A549 (cell line): ENCODE data around the gene TNS3. TPM values are rescaled to one million over a fixed set of nuclear protein-coding genes. Genes with fewer than 3 reads are reported as not detected.

ENCODE experiments used
- ATAC-seq, 2 experiments: fragments of 200-7000 bp in 1 of 2; fragments of >200 bp in 1 of 2; cut with Nextera tagmentation in 1 of 2; cut with Tn5 transposase in 1 of 2; 3 replicates each; pipeline versions ENCODE4 v1.8.0 to v1.9.1; 2018 to 2020; ENCODE audit warnings: mild to moderate bottlenecking in 1 of 2, moderate library complexity in 1 of 2
- CTCF ChIA-PET: fragments of 300-600 bp; sonication (Branson Sonifier 250); formaldehyde crosslinking; extraction: SDS; loops from one replicate; lab custom pipeline; 2021; ENCODE audit warnings: antibody characterized with exemption, inconsistent platforms; lab: Yijun Ruan, JAX
- POLR2A ChIA-PET: fragments of 350-600 bp; formaldehyde crosslinking; extraction: SDS; loops from one replicate; lab custom pipeline; 2021; ENCODE audit warnings: antibody characterized with exemption, inconsistent platforms; lab: Yijun Ruan, JAX
- DNase-seq, 2 experiments: peaks; one replicate each; pipeline versions ENCODE4 v3.0.0 to v3.0.0-alpha.2; 2011 to 2016; ENCODE audit warnings: low read depth in 1 of 2, low spot score in 1 of 2
- FAIRE-seq: peaks from 2 replicates; lab custom pipeline; 2011; peaks lifted over from hg19 to GRCh38; lab: Jason Lieb, UNC
- H3K27ac ChIP-seq, 2 experiments: fragments of >200 bp; sonication (Bioruptor Twin); formaldehyde crosslinking; 3 replicates each; pipeline ENCODE4 v1.5.1; 2016 to 2017
- H3K4me1 ChIP-seq: fragments of >200 bp; sonication (Bioruptor Twin); formaldehyde crosslinking; 3 replicates; pipeline ENCODE4 v1.6.1; 2016
- H3K4me2 ChIP-seq: fragments of >200 bp; sonication (Bioruptor Twin); formaldehyde crosslinking; 3 replicates; pipeline ENCODE4 v1.6.1; 2016
- H3K4me3 ChIP-seq: fragments of >200 bp; sonication (Bioruptor Twin); formaldehyde crosslinking; 3 replicates; pipeline ENCODE4 v1.5.1; 2016
- H3K9me3 ChIP-seq: fragments of >200 bp; sonication (Bioruptor Twin); formaldehyde crosslinking; 3 replicates; pipeline ENCODE4 v1.6.1; 2016
- CEBPB ChIP-seq, 2 experiments: fragments of >200 bp in 1 of 2; sonication (Bioruptor Twin) in 1 of 2; formaldehyde crosslinking in 1 of 2; IDR thresholded peaks; 2 replicates each; pipeline ENCODE4 v1.6.1; 2012 to 2016
- EHF ChIP-seq: fragments of 250-450 bp; sonication (Bioruptor Pico); IDR thresholded peaks from 2 replicates; pipeline ENCODE4 v1.5.0; 2020; ENCODE audit warnings: mild to moderate bottlenecking
- EP300 ChIP-seq, 2 experiments: fragments of >200 bp; sonication (Bioruptor Twin); formaldehyde crosslinking; IDR thresholded peaks; 2 replicates in 1 of 2; 3 replicates in 1 of 2; pipeline ENCODE4 v1.6.1; 2016 to 2017
- FOSL2 ChIP-seq, 2 experiments: fragments of 450-650 bp in 1 of 2; fragments of >200 bp in 1 of 2; sonication (Bioruptor Twin) in 1 of 2; formaldehyde crosslinking; IDR thresholded peaks; 2 replicates each; pipeline versions ENCODE4 v1.5.0 to v1.6.1; 2016 to 2020; ENCODE audit warnings: mild to moderate bottlenecking in 1 of 2, moderate library complexity in 1 of 2
- FOXS1 ChIP-seq: fragments of 250-450 bp; sonication (Bioruptor Pico); IDR thresholded peaks from 2 replicates; pipeline ENCODE4 v1.5.0; 2020; ENCODE audit warnings: mild to moderate bottlenecking, moderate library complexity
- HDAC2 ChIP-seq: fragments of 200-600 bp; sonication (generic); IDR thresholded peaks from 2 replicates; pipeline ENCODE4 v1.6.1; 2016
- HEYL ChIP-seq: fragments of 250-450 bp; sonication (Bioruptor Pico); IDR thresholded peaks from 2 replicates; pipeline ENCODE4 v1.8.0; 2021; ENCODE audit warnings: mild to moderate bottlenecking, moderate library complexity
- HOXA7 ChIP-seq: fragments of 250-450 bp; sonication (Bioruptor Pico); IDR thresholded peaks from 2 replicates; pipeline ENCODE4 v1.5.0; 2020; ENCODE audit warnings: mild to moderate bottlenecking, moderate library complexity
- HOXB5 ChIP-seq: fragments of 250-450 bp; sonication (Bioruptor Pico); IDR thresholded peaks from 2 replicates; pipeline ENCODE4 v1.5.0; 2020; ENCODE audit warnings: mild to moderate bottlenecking, moderate library complexity
- JUN ChIP-seq, 2 experiments: fragments of >200 bp; sonication (Bioruptor Twin); formaldehyde crosslinking; IDR thresholded peaks; 2 replicates in 1 of 2; 3 replicates in 1 of 2; pipeline ENCODE4 v1.6.1; 2016 to 2017
- JUNB ChIP-seq: fragments of >200 bp; sonication (Bioruptor Twin); formaldehyde crosslinking; IDR thresholded peaks from 2 replicates; pipeline ENCODE4 v1.6.1; 2016
- KDM5A ChIP-seq: fragments of 200-600 bp; sonication (generic); IDR thresholded peaks from 2 replicates; pipeline ENCODE4 v1.6.1; 2016; ENCODE audit warnings: antibody characterized with exemption, mild to moderate bottlenecking
- MAFK ChIP-seq: fragments of 450-650 bp; IDR thresholded peaks from 2 replicates; pipeline ENCODE4 v1.6.1; 2014; ENCODE audit not compliant: partially characterized antibody
- MYC ChIP-seq: IDR thresholded peaks from 2 replicates; pipeline ENCODE4 v1.6.1; 2012; ENCODE audit warnings: mild to moderate bottlenecking, inconsistent platforms, low read length, improper control_type of control experiment, borderline replicate concordance
- POLR2A ChIP-seq: IDR thresholded peaks from 2 replicates; pipeline ENCODE4 v1.6.1; 2012; ENCODE audit warnings: mild to moderate bottlenecking, low read length
- RAD21 ChIP-seq, 2 experiments: fragments of >200 bp in 1 of 2; sonication (Bioruptor Twin) in 1 of 2; formaldehyde crosslinking in 1 of 2; IDR thresholded peaks in 1 of 2; conservative IDR thresholded peaks in 1 of 2; 2 replicates in 1 of 2; 3 replicates in 1 of 2; pipeline ENCODE4 v1.6.1; 2012 to 2018; ENCODE audit warnings: inconsistent platforms in 1 of 2
- RARB ChIP-seq: fragments of 250-450 bp; sonication (Bioruptor Pico); IDR thresholded peaks from 2 replicates; pipeline ENCODE4 v1.8.0; 2021; ENCODE audit warnings: mild to moderate bottlenecking, moderate library complexity
- RCOR1 ChIP-seq: fragments of 150-350 bp; IDR thresholded peaks from 2 replicates; pipeline ENCODE4 v1.6.1; 2014; ENCODE audit warnings: antibody characterized with exemption, low read length, low read depth
- RNF2 ChIP-seq: fragments of 200-600 bp; sonication (generic); IDR thresholded peaks from 2 replicates; pipeline ENCODE4 v1.6.1; 2016; ENCODE audit warnings: low read depth, mild to moderate bottlenecking, antibody characterized with exemption, moderate library complexity, borderline replicate concordance
- SMC3 ChIP-seq: fragments of >200 bp; sonication (Bioruptor Twin); formaldehyde crosslinking; IDR thresholded peaks from 3 replicates; pipeline ENCODE4 v1.6.1; 2018; ENCODE audit warnings: inconsistent platforms
- SREBF2 ChIP-seq: fragments of 450-650 bp; IDR thresholded peaks from 2 replicates; pipeline ENCODE4 v1.6.1; 2014; ENCODE audit warnings: mild to moderate bottlenecking, moderate library complexity
- TP53 ChIP-seq: fragments of 250-450 bp; sonication (Bioruptor Pico); IDR thresholded peaks from 2 replicates; pipeline ENCODE4 v1.5.0; 2021; ENCODE audit warnings: mild to moderate bottlenecking, moderate library complexity
- ZC3H11A ChIP-seq: fragments of 450-650 bp; IDR thresholded peaks from 2 replicates; pipeline ENCODE4 v1.6.1; 2014; ENCODE audit warnings: antibody characterized with exemption, mild to moderate bottlenecking
- ZFP36 ChIP-seq: fragments of 450-650 bp; IDR thresholded peaks from 2 replicates; pipeline ENCODE4 v1.6.1; 2014; ENCODE audit warnings: borderline replicate concordance; ENCODE audit not compliant: partially characterized antibody
- ZNF302 ChIP-seq: fragments of 250-450 bp; sonication (Bioruptor Pico); IDR thresholded peaks from 2 replicates; pipeline ENCODE4 v1.9.0; 2021; ENCODE audit warnings: inconsistent platforms, mild to moderate bottlenecking, moderate library complexity
- WGBS: methylation state at CpG from one replicate; pipeline ENCODE4 v1.1.6; 2017; ENCODE audit errors: missing lambda C conversion rate; 5-methylcytosine and 5-hydroxymethylcytosine counted together
- polyA plus RNA-seq, 4 experiments: library from polyadenylated mRNA; depleted of rRNA in 3 of 4; stranded (reverse); fragments of >200 nt; fragmentation: RNase III in 1 of 4; extraction: RNeasy Plus Mini Kit Qiagen cat#74134 plus additional on column Dnase treatment in 1 of 4; gene quantifications; 2 replicates in 3 of 4; 3 replicates in 1 of 4; pipeline ENCODE4 v1.2.3, GENCODE V29; 2011 to 2017
- TF ChIP-seq, protein P1 (sequence below): fragments of >200 bp; sonication (Bioruptor Twin); formaldehyde crosslinking; IDR thresholded peaks from 2 replicates; pipeline ENCODE4 v1.6.1; 2016
- TF ChIP-seq, protein P2 (sequence below): fragments of 250-450 bp; sonication (Bioruptor Pico); IDR thresholded peaks from 2 replicates; pipeline ENCODE4 v1.5.0; 2021; ENCODE audit warnings: mild to moderate bottlenecking, moderate library complexity, borderline replicate concordance
- TF ChIP-seq, protein P3 (sequence below): fragments of 200-600 bp; sonication (generic); IDR thresholded peaks from 2 replicates; pipeline ENCODE4 v1.6.1; 2016; ENCODE audit warnings: antibody characterized with exemption, mild to moderate bottlenecking, moderate library complexity

TNS3 gene
- polyA plus RNA-seq, 2 of the 4 experiments (the other 2 are of a cell fraction) = 107 to 134 TPM

DNA sequence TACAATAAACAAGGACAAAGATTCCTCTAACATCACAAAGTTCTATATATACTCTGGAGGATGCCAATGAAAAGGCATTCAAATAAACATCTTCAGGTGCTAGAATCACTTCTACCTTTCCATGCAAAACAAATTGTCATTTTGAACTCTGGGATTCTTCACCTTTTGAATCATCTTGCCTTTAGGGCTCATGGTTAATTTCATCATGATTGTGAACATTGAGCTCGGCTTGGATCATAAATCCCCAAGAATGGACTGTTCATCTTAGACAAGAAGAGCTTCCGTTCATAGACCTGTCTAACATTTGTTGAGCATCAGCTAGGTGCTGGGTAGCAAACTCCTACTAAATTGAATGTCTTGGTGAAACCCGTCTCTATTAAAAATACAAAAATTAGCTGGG, 212.2 kb downstream of the TNS3 start:
- POLR2A ChIA-PET = no interaction called here
- WGBS = 79% methylated on average over 3 of the region's 3 CpGs

DNA sequence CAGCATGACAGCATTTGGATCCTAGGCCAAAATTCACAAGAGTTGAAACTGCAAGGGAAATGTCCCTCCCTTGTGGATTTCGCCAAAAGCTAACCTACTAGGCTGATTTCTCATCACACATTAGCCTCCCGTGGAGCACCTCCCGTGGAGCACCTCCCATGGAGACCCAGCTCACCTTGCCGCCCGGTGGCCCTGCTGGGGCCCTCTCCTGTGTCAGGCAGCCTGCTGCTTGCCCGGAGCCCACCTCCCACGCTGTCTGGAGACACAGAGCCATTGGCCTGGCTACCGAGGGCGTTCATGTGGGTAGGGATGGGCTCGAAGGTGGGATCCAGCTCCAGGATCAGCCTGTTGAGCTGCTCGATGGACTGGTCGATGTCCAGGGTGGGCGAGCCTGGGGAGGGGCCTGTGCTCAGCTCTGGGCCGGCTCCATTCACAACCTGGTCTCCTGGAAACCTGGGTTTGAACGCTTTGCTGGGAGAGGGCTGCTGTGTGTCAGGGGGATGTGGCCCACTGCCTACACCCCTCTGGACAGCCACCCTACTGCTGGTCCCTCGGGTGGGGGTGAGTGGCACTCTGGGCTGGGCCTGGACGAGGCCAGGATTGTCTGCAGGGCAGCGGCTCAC, 213.6 kb downstream of the TNS3 start:
- Histone ChIP-seq H3K4me1 (peaks cover 28% of the 10 kb centered on the region), H3K9me3 (no peaks in the 10 kb centered on the region), H3K4me2 (no peak overlapping the region), H3K4me3 (no peak overlapping the region), H3K27ac (no peak overlapping the region)
- POLR2A ChIA-PET = no interaction called here
- TF ChIP-seq FOXS1 (CRISPR knock-in tag) = no peak
- TF ChIP-seq FOSL2 (IDR thresholded peaks at IDR 0.05) = no peak
- TF ChIP-seq FOSL2 (CRISPR knock-in tag; IDR thresholded peaks at IDR 0.05) = no peak
- TF ChIP-seq HEYL (CRISPR knock-in tag) = no peak
- TF ChIP-seq RNF2 = no peak
- no peak for TF ChIP-seq MYC
- TF ChIP-seq HOXA7 (CRISPR knock-in tag) = no peak
- DNase-seq (no peak), FAIRE-seq (no peak), ATAC-seq (no peak)
- WGBS = 99% methylated on average over 17 of the region's 18 CpGs
- CTCF ChIA-PET = interaction anchor here (0.6 kb wide), 1 partner anchor 10 kb away, joined by 3 read pairs; no protein-coding TSS in a partner anchor

More for the DNA sequence above, 212.2 kb downstream of the TNS3 start:
- DNase-seq (no peak), ATAC-seq (no peak), FAIRE-seq (no peak)
- TF ChIP-seq RARB (CRISPR knock-in tag) (no peak), ZC3H11A (no peak), RCOR1 (no peak), SREBF2 (no peak), ZFP36 (no peak), CEBPB (IDR thresholded peaks at IDR 0.05) (no peak)
- TF ChIP-seq, protein P1, sequence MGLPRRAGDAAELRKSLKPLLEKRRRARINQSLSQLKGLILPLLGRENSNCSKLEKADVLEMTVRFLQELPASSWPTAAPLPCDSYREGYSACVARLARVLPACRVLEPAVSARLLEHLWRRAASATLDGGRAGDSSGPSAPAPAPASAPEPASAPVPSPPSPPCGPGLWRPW = no peak
- Histone ChIP-seq H3K9me3 (no peaks in the 10 kb centered on the region), H3K4me3 (no peak overlapping the region), H3K4me2 (no peak overlapping the region), H3K4me1 (peaks cover 40% of the 10 kb centered on the region), H3K27ac (no peak overlapping the region)
- CTCF ChIA-PET = interaction anchor here (1.7 kb wide), 1 partner anchor 15 kb away, joined by 6 read pairs; no protein-coding TSS in a partner anchor

DNA sequence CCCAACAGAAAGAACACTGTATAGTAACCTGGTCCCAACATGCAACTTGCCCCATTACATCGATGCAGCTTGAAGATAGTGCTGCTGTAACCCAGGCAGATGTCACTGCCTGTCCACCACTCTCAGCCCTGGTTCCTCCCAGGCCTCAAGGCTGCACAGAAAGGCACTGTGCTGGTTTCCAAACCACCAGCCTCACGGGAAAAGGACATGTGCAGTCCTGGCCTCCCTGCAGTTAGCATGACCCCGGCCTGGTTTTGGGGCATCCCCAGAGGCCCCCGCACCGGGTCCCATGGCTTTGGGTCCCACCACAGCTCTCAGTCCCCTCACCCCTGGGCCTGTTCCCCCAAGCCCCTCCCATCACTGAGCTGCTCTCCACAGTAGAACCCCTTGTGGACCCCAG, 214.5 kb downstream of the TNS3 start:
- Histone ChIP-seq H3K4me1 (peaks cover 22% of the 10 kb centered on the region), H3K4me3 (no peak overlapping the region), H3K4me2 (no peak overlapping the region), H3K27ac (no peak overlapping the region), H3K9me3 (no peaks in the 10 kb centered on the region)
- no peak for DNase-seq
- no peak for ATAC-seq
- FAIRE-seq = no peak
- CTCF ChIA-PET = interaction anchor here (1.2 kb wide), 1 partner anchor 13 kb away, joined by 3 read pairs; no protein-coding TSS in a partner anchor
- no peak for TF ChIP-seq ZNF302 (CRISPR knock-in tag)
- TF ChIP-seq POLR2A = no peak
- no peak for TF ChIP-seq EHF (CRISPR knock-in tag)
- no peak for TF ChIP-seq ZC3H11A
- TF ChIP-seq TP53 (CRISPR knock-in tag) = no peak
- no peak for TF ChIP-seq RNF2
- TF ChIP-seq, protein P2, sequence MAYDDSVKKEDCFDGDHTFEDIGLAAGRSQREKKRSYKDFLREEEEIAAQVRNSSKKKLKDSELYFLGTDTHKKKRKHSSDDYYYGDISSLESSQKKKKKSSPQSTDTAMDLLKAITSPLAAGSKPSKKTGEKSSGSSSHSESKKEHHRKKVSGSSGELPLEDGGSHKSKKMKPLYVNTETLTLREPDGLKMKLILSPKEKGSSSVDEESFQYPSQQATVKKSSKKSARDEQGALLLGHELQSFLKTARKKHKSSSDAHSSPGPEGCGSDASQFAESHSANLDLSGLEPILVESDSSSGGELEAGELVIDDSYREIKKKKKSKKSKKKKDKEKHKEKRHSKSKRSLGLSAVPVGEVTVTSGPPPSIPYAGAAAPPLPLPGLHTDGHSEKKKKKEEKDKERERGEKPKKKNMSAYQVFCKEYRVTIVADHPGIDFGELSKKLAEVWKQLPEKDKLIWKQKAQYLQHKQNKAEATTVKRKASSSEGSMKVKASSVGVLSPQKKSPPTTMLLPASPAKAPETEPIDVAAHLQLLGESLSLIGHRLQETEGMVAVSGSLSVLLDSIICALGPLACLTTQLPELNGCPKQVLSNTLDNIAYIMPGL (CRISPR knock-in tag) = no peak
- no peak for TF ChIP-seq FOSL2 (IDR thresholded peaks at IDR 0.05)
- TF ChIP-seq FOSL2 (CRISPR knock-in tag; IDR thresholded peaks at IDR 0.05) = no peak
- no peak for TF ChIP-seq JUN (IDR thresholded peaks at IDR 0.05)
- TF ChIP-seq HOXB5 = no peak
- no peak for TF ChIP-seq JUNB
- no peak for TF ChIP-seq KDM5A
- TF ChIP-seq MAFK = no peak
- TF ChIP-seq FOXS1 (CRISPR knock-in tag) = no peak
- no peak for TF ChIP-seq SMC3
- TF ChIP-seq EP300 (IDR thresholded peaks at IDR 0.05) = no peak
- no peak for TF ChIP-seq HEYL (CRISPR knock-in tag)
- TF ChIP-seq RAD21 (conservative IDR thresholded peaks at IDR 0.05 in 1 of 2, IDR thresholded peaks at IDR 0.05 in 1 of 2) = no peak
- TF ChIP-seq HDAC2 = no peak
- TF ChIP-seq, protein P3, sequence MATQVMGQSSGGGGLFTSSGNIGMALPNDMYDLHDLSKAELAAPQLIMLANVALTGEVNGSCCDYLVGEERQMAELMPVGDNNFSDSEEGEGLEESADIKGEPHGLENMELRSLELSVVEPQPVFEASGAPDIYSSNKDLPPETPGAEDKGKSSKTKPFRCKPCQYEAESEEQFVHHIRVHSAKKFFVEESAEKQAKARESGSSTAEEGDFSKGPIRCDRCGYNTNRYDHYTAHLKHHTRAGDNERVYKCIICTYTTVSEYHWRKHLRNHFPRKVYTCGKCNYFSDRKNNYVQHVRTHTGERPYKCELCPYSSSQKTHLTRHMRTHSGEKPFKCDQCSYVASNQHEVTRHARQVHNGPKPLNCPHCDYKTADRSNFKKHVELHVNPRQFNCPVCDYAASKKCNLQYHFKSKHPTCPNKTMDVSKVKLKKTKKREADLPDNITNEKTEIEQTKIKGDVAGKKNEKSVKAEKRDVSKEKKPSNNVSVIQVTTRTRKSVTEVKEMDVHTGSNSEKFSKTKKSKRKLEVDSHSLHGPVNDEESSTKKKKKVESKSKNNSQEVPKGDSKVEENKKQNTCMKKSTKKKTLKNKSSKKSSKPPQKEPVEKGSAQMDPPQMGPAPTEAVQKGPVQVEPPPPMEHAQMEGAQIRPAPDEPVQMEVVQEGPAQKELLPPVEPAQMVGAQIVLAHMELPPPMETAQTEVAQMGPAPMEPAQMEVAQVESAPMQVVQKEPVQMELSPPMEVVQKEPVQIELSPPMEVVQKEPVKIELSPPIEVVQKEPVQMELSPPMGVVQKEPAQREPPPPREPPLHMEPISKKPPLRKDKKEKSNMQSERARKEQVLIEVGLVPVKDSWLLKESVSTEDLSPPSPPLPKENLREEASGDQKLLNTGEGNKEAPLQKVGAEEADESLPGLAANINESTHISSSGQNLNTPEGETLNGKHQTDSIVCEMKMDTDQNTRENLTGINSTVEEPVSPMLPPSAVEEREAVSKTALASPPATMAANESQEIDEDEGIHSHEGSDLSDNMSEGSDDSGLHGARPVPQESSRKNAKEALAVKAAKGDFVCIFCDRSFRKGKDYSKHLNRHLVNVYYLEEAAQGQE = no peak
- 80% methylated on average over 5 of the region's 5 CpGs for WGBS
- POLR2A ChIA-PET = no interaction called here
